Measurements from ENCODE around the gene NEU1. TPM values are rescaled to one million over a fixed set of nuclear protein-coding genes. Genes with fewer than 3 reads are reported as not detected.

Gene NEU1
- polyA plus RNA-seq, 1 donor = 174 TPM

DNA sequence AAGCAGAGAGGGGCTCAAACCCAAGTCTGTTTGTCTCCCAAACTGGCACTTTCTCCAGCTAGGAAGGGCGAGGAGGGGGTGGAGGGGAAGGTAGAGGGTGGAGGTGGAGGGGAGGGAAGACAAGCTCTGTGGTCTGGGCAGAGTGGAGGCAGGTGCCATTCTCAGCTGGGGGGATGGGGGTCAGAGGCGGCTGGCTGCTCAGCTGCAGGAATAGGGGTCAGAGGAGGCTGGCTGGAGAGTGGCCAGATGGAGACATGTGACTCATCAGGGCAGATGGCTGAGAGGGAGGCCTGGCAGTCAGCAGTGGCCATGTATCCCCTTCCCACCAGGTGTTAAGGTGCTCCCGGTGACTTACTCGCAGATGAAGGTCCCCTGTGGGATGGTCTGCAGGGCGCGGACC, 19.7 kb upstream of the NEU1 start:
- no peak overlapping the region for H3K4me3 ChIP-seq (ENCODE audit: low read length)
- no peak for DNase-seq
- no peaks in the 10 kb centered on the region for H3K27me3 ChIP-seq (ENCODE audit: control insufficient read depth, insufficient read depth, low read length)
- no peaks in the 10 kb centered on the region for H3K9me3 ChIP-seq (ENCODE audit: control insufficient read depth, low read depth, low read length)
- peaks cover 11% of the 10 kb centered on the region for H3K4me1 ChIP-seq (ENCODE audit: control insufficient read depth, insufficient read depth, low read length)
- no CpG with 5 or more reads among the region's 6 CpGs for WGBS (ENCODE audit: insufficient coverage, low lambda C conversion rate)
- peaks cover 69% of the 10 kb centered on the region for H3K36me3 ChIP-seq (ENCODE audit: control insufficient read depth, insufficient read depth, low read length)
- H3K27ac ChIP-seq (ENCODE audit: low read length) = no peak overlapping the region

DNA sequence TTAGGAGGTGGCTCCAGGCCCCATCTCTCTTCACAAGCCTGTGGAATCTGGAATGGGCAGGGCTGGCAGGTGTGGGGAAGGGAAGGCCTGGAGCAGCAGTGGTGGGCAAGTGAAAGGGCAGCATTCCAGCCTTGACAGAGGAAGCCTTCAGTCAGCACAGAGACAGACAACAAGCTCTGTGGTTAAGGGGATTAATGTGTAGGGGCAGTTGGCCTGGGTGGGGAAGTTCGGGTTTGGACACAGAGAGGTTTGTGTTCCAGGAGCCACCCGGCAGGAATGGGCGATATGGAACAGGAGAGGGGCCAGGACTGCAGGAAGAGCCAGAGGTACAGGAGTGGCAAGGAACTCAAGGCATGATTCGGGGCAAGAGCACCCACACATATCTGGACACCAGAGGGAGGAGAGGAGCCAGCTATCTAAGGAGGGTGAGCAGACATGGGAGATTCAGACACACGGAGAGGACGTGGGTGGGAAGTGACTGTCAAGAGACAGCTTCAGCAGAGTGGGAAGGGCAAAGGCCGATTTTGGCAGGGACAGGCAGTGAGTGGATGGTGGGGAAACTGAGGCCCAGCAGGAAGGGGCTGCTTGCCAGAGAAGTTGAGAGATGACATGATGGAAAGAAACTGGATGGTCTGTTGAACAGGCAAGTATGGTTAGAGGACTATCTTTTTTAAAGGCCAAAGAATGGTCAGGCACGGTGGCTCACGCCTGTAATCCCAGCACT, 18.7 kb upstream of the NEU1 start:
- peaks cover 59% of the 10 kb centered on the region for H3K36me3 ChIP-seq (ENCODE audit: control insufficient read depth, insufficient read depth, low read length)
- H3K4me1 ChIP-seq (ENCODE audit: control insufficient read depth, insufficient read depth, low read length) = peaks cover 21% of the 10 kb centered on the region
- WGBS (ENCODE audit: insufficient coverage, low lambda C conversion rate) = 90% methylated on average over 2 of the region's 9 CpGs
- H3K4me3 ChIP-seq (ENCODE audit: low read length) = no peak overlapping the region
- no peak for DNase-seq
- H3K9me3 ChIP-seq (ENCODE audit: control insufficient read depth, low read depth, low read length) = no peaks in the 10 kb centered on the region
- H3K27me3 ChIP-seq (ENCODE audit: control insufficient read depth, insufficient read depth, low read length) = no peaks in the 10 kb centered on the region
- H3K27ac ChIP-seq (ENCODE audit: low read length) = no peak overlapping the region

DNA sequence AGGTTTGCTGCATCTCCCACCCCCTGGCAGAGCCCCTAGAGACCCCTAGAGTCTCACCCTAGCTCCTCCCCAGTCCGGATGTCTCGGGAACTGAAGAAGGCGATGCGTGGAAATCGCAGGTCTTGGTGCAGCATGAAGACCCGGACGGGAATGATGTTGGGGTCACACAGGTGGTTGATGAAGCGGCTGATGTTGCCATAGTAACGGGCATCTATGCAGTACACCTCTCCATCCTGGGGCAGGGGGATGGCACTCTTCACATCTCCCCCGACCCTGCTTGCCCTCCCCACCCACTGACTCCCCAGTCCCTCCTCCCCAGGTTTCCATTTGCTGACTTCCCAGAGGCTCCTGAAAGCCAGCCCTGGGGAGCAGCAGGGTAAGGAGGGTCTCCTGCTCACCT, 18.0 kb upstream of the NEU1 start:
- Histone ChIP-seq H3K36me3 (ENCODE audit: control insufficient read depth, insufficient read depth, low read length) (peaks cover 57% of the 10 kb centered on the region), H3K9me3 (ENCODE audit: control insufficient read depth, low read depth, low read length) (no peaks in the 10 kb centered on the region), H3K27me3 (ENCODE audit: control insufficient read depth, insufficient read depth, low read length) (no peaks in the 10 kb centered on the region), H3K4me3 (ENCODE audit: low read length) (no peak overlapping the region), H3K4me1 (ENCODE audit: control insufficient read depth, insufficient read depth, low read length) (peaks cover 22% of the 10 kb centered on the region), H3K27ac (ENCODE audit: low read length) (no peak overlapping the region)
- DNase-seq = no peak
- WGBS (ENCODE audit: insufficient coverage, low lambda C conversion rate) = 100% methylated on average over 1 of the region's 10 CpGs

DNA sequence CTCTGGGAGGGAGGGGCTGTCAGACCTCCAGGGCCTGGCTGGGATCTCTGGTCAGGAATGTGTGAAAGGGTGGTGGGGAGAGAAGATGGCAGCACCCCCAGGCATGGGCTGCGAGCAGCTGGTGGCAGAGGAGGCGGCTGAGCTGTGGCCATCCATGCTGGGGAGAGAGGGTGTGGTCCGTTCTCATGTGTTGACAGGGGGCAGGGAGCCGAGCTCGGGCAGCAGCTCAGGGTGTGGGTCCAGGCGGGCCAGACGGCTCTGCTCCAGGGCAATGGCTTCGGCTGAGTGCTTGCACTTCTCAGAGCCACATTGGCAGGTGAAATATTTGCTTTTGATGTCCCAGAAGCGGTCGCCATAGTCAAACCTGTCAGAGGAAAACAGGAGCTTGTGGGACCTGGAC, 17.3 kb upstream of the NEU1 start:
- Histone ChIP-seq H3K36me3 (ENCODE audit: control insufficient read depth, insufficient read depth, low read length) (peaks cover 54% of the 10 kb centered on the region), H3K4me3 (ENCODE audit: low read length) (no peak overlapping the region), H3K4me1 (ENCODE audit: control insufficient read depth, insufficient read depth, low read length) (peaks cover 22% of the 10 kb centered on the region), H3K27ac (ENCODE audit: low read length) (peak overlapping the region; percentile 99), H3K27me3 (ENCODE audit: control insufficient read depth, insufficient read depth, low read length) (no peaks in the 10 kb centered on the region), H3K9me3 (ENCODE audit: control insufficient read depth, low read depth, low read length) (no peaks in the 10 kb centered on the region)
- no CpG with 5 or more reads among the region's 10 CpGs for WGBS (ENCODE audit: insufficient coverage, low lambda C conversion rate)
- no peak for DNase-seq

DNA sequence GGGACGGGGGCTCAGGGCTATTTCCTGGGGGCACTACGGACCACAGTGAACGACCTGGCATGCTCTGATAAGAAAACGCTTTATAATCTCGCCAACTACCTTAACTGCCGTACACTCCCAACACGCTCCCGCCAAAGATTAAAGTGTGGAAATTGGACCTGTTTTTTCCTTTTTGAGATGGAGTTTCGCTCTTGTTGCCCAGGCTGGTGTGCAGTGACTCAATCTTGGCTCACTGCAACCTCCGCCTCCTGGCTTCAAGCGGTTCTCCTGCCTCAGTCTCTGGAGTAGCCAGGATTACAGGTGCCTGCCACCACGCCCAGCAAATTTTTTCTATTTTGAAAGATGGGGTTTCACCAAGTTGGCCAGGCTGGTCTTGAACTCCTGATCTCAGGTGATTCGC, 16.5 kb upstream of the NEU1 start:
- Histone ChIP-seq H3K36me3 (ENCODE audit: control insufficient read depth, insufficient read depth, low read length) (peaks cover 51% of the 10 kb centered on the region), H3K27me3 (ENCODE audit: control insufficient read depth, insufficient read depth, low read length) (no peaks in the 10 kb centered on the region), H3K27ac (ENCODE audit: low read length) (peak overlapping the region; percentile 99), H3K9me3 (ENCODE audit: control insufficient read depth, low read depth, low read length) (no peaks in the 10 kb centered on the region), H3K4me3 (ENCODE audit: low read length) (peak overlapping the region; percentile 79), H3K4me1 (ENCODE audit: control insufficient read depth, insufficient read depth, low read length) (peaks cover 22% of the 10 kb centered on the region)
- no CpG with 5 or more reads among the region's 13 CpGs for WGBS (ENCODE audit: insufficient coverage, low lambda C conversion rate)
- DNase-seq = no peak

DNA sequence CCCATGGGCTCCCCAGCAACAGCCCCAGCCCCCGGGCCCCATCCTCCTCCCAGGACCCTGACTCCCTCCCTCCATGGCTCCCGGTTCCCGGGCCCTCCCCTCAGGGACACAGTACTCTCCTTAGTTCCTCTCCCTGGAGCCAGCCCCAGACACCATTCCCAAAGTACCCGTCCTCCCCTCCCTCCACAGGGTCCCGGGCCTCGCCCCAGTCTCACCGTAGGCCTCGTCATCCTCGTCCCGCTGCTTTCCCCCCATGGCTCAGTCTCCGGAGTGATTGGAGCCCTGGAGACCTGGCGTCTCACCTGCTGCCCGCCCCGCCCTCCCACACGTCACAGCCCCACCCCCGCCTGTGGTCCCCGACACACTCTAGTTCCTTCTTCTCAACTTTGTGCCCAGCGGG, 16.1 kb upstream of the NEU1 start, which contains the start of gene SLC44A4:
SLC44A4 (minus strand) TSS at position 272 of the 400 bp plus-strand sequence; CDS start at position 255, 17 bp downstream.
- H3K27ac ChIP-seq (ENCODE audit: low read length) = peak within 1 kb of the TSS; percentile 99
- whole genome bisulfite sequencing (ENCODE audit: insufficient coverage, low lambda C conversion rate) = no CpG with 5 or more reads among the region's 18 CpGs
- DNase-seq = peak; percentile 73 to 86
- peaks cover 51% of the 10 kb centered on the region for H3K36me3 ChIP-seq (ENCODE audit: control insufficient read depth, insufficient read depth, low read length)
- H3K9me3 ChIP-seq (ENCODE audit: control insufficient read depth, low read depth, low read length) = no peaks in the 10 kb centered on the region
- H3K4me3 ChIP-seq (ENCODE audit: low read length) = peak within 1 kb of the TSS; percentile 79
- no peaks in the 10 kb centered on the region for H3K27me3 ChIP-seq (ENCODE audit: control insufficient read depth, insufficient read depth, low read length)
- H3K4me1 ChIP-seq (ENCODE audit: control insufficient read depth, insufficient read depth, low read length) = peaks cover 22% of the 10 kb centered on the region

DNA sequence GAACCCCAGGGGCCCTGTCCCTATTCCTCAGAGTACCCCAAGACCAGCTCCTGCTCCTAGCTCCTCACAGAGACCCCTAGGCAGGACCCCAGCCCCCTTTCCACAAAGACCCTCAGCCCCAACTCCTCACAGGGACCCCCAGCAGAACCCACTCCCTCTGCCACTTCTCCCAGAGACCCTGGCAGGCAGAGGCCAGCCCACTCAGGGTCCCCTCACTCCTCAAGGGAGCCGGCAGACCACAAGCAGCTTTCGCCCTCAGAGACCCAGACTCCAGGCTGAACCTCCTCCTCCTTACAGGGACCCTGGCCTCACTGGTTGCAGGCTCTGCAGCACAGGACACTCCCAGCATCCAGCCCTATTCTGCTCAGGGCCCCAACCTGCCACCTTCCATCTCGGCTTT, 15.6 kb upstream of the NEU1 start:
- H3K4me1 ChIP-seq (ENCODE audit: control insufficient read depth, insufficient read depth, low read length) = peaks cover 22% of the 10 kb centered on the region
- H3K9me3 ChIP-seq (ENCODE audit: control insufficient read depth, low read depth, low read length) = no peaks in the 10 kb centered on the region
- H3K27me3 ChIP-seq (ENCODE audit: control insufficient read depth, insufficient read depth, low read length) = no peaks in the 10 kb centered on the region
- peak overlapping the region; percentile 79 for H3K4me3 ChIP-seq (ENCODE audit: low read length)
- WGBS (ENCODE audit: insufficient coverage, low lambda C conversion rate) = no CpG with 5 or more reads among the region's 3 CpGs
- peaks cover 46% of the 10 kb centered on the region for H3K36me3 ChIP-seq (ENCODE audit: control insufficient read depth, insufficient read depth, low read length)
- no peak for DNase-seq
- H3K27ac ChIP-seq (ENCODE audit: low read length) = peak overlapping the region; percentile 99

DNA sequence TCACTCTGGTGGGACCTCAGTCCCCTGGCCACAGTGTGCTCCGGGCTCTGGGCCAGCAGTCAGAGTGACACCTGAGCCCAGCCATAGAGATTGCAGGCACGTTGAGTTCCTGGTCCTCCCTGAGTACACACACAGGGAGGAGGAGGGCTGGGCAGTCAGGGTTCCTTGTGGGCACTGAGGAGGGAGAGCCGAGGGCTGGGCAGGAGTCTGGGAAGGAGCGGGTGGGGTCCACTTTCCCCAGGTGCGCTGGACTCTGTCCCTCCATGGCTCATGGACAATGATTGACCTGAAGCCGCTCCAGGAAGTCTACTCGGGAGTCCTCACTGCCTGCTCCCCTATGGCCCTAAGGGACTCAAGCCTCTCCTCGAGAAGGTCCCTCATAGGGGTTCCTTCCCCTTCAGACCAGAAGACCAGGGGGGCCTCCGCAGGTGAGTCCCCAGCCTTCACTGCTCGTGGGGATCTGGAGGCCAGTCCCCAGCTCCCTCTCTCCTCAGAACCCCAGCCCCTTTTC, 15.1 kb upstream of the NEU1 start:
- H3K36me3 ChIP-seq (ENCODE audit: control insufficient read depth, insufficient read depth, low read length) = peaks cover 41% of the 10 kb centered on the region
- peaks cover 22% of the 10 kb centered on the region for H3K4me1 ChIP-seq (ENCODE audit: control insufficient read depth, insufficient read depth, low read length)
- H3K27me3 ChIP-seq (ENCODE audit: control insufficient read depth, insufficient read depth, low read length) = no peaks in the 10 kb centered on the region
- WGBS (ENCODE audit: insufficient coverage, low lambda C conversion rate) = no CpG with 5 or more reads among the region's 10 CpGs
- peak; percentile 93 to 97 for DNase-seq
- peak overlapping the region; percentile 79 for H3K4me3 ChIP-seq (ENCODE audit: low read length)
- no peaks in the 10 kb centered on the region for H3K9me3 ChIP-seq (ENCODE audit: control insufficient read depth, low read depth, low read length)
- H3K27ac ChIP-seq (ENCODE audit: low read length) = peak overlapping the region; percentile 99

DNA sequence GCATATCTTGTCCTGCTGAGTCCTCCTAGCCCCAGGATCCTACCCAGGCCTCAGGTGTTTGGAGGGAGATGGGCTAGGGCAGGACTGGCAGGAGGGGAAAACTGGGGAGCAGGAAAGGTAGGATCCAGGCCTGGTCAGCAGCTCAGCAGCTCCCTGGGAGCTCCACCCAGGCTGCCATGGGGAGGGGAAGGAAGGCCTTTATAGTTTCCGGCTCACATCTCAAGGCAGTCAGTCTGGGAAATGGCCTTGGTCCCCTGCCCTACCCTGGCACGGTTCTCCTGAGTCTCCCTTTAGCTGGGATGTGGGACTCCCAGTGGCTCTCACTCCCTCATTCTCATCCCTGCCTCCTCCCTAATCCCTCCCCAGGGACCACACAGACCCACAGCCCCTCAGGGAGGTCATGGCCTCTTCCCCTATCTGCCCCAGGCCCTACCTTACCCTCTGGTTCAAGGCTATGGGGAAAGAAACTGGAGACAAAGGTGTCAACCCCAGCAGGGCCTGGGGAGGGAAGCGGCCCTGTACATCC, 14.6 kb upstream of the NEU1 start:
- Histone ChIP-seq H3K36me3 (ENCODE audit: control insufficient read depth, insufficient read depth, low read length) (peaks cover 40% of the 10 kb centered on the region), H3K27me3 (ENCODE audit: control insufficient read depth, insufficient read depth, low read length) (no peaks in the 10 kb centered on the region), H3K9me3 (ENCODE audit: control insufficient read depth, low read depth, low read length) (no peaks in the 10 kb centered on the region), H3K4me3 (ENCODE audit: low read length) (peak overlapping the region; percentile 79), H3K27ac (ENCODE audit: low read length) (peak overlapping the region; percentile 99), H3K4me1 (ENCODE audit: control insufficient read depth, insufficient read depth, low read length) (peaks cover 22% of the 10 kb centered on the region)
- WGBS (ENCODE audit: insufficient coverage, low lambda C conversion rate) = no CpG with 5 or more reads among the region's 3 CpGs
- DNase-seq = peak in 1 of 2 donors; percentile 74

DNA sequence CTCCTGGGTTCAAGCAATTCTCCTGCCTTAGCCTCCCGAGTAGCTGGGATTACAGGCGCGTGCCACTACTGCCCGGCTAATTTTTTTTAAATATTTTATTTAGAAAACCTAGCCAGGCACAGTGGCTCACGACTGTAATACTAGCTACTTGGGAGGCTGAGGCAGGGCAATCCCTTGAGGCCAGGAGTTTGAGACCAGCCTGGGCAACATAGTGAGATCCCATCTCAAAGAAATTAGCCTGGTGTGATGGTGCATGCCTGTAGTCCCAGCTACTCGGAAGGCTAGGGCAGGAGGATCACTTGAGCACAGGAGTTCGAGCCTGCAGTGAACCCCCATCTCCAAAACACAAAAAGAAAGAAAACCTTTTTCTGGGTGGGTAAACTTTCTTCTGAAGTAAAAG, 13.7 kb upstream of the NEU1 start:
- H3K36me3 ChIP-seq (ENCODE audit: control insufficient read depth, insufficient read depth, low read length) = peaks cover 40% of the 10 kb centered on the region
- no peaks in the 10 kb centered on the region for H3K27me3 ChIP-seq (ENCODE audit: control insufficient read depth, insufficient read depth, low read length)
- no peak for DNase-seq
- no peak overlapping the region for H3K4me3 ChIP-seq (ENCODE audit: low read length)
- H3K9me3 ChIP-seq (ENCODE audit: control insufficient read depth, low read depth, low read length) = no peaks in the 10 kb centered on the region
- WGBS (ENCODE audit: insufficient coverage, low lambda C conversion rate) = no CpG with 5 or more reads among the region's 7 CpGs
- peak overlapping the region; percentile 99 for H3K27ac ChIP-seq (ENCODE audit: low read length)
- H3K4me1 ChIP-seq (ENCODE audit: control insufficient read depth, insufficient read depth, low read length) = peaks cover 22% of the 10 kb centered on the region

All from large intestine (tissue), 3 donors.